GM20000 (cell line): ENCODE data around the gene ZC3H6.
"Not testable (repeated sequence)": the region's sequence is repeated elsewhere in the genome, so short reads cannot be mapped to it uniquely, and the experiment has no call there.

Experiments used
- DNase-seq: peaks from one replicate; pipeline ENCODE4 v3.0.0; 2012; ENCODE audit warnings: low spot score
- TF ChIP-seq, protein P1 (sequence below): IDR thresholded peaks from 2 replicates; pipeline ENCODE4 v1.5.1; 2012; ENCODE audit warnings: mild to moderate bottlenecking, control low read depth; ENCODE audit errors: extremely low read depth, missing control alignments

Gene ZC3H6

DNA sequence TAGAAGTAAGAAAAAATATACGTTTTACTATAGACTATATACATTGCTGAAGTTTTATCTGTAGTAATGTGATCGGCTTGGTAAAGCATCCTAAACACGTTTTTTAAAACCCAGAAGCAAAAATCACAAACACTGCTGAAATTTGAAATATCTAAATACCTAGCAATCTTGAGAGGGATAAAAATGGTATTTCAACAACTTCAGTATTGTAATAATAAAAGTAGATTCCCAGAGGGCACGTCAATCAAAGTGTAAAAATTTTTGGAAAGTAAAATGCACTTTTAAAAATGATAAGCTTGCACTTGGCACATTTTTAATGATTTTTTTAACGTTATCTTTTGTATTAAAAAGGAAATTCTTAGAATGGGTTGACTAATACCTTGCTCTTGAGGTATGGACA, 1.6 kb downstream of the ZC3H6 start:
- no peak for DNase-seq
- TF ChIP-seq, protein P1, sequence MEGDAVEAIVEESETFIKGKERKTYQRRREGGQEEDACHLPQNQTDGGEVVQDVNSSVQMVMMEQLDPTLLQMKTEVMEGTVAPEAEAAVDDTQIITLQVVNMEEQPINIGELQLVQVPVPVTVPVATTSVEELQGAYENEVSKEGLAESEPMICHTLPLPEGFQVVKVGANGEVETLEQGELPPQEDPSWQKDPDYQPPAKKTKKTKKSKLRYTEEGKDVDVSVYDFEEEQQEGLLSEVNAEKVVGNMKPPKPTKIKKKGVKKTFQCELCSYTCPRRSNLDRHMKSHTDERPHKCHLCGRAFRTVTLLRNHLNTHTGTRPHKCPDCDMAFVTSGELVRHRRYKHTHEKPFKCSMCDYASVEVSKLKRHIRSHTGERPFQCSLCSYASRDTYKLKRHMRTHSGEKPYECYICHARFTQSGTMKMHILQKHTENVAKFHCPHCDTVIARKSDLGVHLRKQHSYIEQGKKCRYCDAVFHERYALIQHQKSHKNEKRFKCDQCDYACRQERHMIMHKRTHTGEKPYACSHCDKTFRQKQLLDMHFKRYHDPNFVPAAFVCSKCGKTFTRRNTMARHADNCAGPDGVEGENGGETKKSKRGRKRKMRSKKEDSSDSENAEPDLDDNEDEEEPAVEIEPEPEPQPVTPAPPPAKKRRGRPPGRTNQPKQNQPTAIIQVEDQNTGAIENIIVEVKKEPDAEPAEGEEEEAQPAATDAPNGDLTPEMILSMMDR = no peak

DNA sequence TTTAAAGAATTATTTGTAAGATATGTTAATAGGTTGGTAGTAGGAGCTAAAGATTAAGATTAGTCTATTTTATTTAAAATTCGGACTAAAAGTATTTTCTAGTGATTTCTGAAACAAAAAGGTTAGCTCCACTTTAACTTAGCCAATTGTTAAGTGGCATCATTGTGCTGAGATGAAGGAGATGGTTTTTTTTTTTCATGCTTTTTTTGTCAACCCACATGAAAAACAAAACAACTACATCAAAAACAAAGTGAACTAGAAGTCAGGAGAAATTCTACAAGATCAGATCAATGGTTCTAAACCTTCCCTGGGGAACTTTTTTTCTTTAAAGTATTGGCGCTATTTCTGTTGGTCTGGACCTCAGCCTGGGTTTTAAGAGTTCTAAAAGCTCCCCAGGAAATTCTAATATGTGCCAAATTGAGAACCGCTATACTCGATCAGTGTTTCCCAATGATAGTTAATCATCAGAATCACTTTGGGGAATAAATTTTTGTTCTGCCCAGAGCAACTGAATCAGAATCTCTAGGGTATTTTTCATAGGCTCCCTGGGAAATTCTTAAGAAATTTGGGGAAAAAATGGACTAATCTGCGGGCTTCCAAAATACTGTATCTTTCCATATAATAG, 2.3 kb downstream of the ZC3H6 start:
- TF ChIP-seq, protein P1 = no peak
- no peak for DNase-seq

DNA sequence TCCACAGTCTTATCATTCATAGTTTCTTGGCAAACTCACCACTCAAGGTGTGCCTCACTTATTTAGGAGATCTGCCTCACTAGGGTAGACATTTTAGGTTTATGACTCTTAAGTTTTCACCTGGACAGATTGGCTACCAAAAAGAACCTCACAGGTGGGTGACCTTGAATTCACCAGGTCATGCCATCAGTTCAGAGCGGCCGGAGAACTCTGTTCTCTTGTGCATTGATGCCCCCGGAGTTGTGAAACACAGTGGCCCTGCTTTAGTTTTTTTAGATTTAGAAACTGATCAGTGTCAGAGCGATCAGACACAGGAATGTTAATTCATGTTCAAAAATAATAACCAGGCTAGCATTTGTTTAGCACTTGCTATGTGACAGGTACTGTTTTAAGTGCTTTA, 6.7 kb downstream of the ZC3H6 start:
- DNase-seq = not testable (repeated sequence)

DNA sequence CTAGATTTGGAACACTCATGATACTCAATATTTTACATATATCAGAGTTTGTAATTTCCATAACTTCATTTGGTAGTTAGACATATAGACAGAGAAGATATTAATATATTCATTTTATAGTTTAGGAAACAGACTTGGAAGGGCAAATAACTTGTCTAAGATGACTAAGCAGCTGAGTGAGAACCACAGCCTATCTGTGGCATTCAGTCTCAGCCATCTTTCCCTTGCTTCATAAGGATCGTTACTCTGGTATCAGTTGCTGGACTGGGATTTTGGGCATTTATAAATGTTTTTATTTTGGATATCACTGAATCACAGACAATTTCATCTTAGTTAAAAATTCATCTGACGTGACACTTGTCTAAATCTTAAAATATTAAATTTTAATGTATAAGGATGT, 8.1 kb downstream of the ZC3H6 start:
- not testable (repeated sequence) for DNase-seq

DNA sequence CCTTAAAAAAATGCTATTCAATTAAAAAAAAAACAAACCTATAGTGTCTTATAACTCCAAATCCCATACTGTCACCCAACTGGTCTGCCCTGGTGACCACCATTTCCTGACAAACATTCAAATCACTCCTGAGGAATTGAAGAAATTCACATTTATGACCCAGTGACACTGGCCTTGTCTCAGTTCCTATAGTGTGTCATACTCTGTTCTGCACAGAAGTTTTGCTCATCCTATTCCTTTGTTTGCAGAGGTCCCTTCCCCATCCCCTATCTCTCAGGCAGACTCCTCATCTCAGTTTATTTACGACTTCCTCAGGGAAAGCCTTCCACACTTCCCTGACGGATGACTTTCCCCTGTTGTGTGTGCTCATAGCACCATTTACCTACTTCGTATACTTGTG, 14.7 kb downstream of the ZC3H6 start:
- TF ChIP-seq, protein P1 = no peak
- no peak for DNase-seq

DNA sequence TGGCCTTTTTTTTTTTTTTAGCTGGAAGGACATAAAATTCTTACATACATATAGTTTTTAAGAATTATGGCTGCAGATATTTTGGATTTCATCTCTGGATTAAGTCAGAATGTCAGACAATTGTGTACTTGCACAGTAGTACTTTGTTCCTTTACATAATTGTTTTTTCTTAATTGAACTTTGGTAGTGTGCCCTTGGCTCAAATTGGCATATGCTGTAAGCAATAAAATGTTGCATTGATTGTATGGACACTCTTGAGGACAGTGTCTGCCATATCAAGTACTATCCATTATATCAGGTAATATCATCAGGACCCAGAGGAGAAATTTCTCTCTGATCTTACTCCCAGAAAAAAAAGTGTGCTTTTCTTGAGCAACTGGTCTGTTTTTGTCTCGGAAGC, 15.3 kb downstream of the ZC3H6 start:
- TF ChIP-seq, protein P1 = no peak
- DNase-seq = no peak

DNA sequence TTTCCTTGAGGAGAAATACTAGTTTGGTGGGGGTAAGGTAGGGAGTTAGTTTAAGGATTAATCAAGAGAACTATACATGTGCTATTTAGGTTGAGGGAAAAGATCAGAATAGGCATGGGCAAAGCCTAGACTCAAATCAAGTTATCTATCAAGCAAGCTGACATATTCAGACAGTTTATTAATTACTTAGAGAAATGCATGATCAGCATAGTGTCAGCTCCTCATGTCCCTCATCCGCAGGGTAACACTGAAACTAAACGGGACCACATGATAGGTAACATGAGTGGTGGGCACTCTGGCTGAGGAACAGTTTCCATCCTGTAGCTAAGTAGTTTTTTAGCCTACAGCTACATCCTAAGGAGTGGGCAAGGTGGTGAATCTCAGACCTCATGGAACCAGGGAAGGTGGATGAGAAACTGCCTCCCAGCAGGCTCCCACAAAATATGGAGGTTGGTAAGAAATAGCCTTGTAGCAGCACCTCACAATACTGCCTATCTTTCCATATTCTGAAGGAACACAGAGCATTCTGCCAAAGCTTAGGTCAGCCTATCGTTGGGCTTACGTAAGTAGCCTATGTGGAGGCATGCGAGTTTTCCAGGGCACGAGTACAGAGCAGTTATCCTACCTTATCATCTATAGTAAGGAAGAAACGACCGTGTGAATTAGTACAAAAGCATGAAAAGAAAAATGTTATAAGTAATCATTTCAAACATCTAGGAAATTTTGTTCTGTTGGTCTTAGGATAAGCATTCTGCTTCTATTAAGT, 18.4 kb downstream of the ZC3H6 start:
- no peak for DNase-seq
- TF ChIP-seq, protein P1 = no peak

DNA sequence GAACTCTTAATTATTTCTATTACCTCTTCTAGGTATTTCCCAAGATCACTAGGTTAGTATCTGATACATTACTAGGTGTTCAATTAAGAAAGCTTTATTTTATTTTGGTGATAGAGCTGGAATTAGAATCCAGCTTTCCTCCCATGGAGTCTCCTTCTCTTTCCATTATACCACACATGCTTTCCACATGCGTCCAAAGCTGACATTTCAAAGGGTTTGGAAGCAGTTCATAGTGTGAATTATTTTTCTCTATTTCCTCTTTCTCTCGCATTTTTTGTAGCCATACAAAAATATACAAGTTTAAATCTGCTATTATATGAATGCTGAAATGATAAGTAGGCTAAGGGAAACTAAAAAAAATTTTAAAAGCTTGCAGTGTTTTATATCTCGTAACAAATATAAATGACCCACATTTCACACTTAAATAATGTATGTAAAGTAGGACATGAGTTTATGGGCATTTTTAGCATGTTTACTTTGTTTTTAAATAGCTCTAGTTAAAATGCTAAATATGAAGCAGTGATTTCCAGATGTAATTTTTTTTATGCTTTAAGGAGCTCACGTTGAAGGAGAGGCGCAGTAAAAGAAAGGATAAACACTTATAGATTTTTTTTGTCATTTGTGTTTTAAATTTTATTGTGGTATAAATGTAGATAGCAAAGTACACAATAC, 20.1 kb downstream of the ZC3H6 start:
- TF ChIP-seq, protein P1 = no peak
- DNase-seq = no peak
